Measurements from ENCODE around the gene IMMP2L.

The IMMP2L gene

DNA sequence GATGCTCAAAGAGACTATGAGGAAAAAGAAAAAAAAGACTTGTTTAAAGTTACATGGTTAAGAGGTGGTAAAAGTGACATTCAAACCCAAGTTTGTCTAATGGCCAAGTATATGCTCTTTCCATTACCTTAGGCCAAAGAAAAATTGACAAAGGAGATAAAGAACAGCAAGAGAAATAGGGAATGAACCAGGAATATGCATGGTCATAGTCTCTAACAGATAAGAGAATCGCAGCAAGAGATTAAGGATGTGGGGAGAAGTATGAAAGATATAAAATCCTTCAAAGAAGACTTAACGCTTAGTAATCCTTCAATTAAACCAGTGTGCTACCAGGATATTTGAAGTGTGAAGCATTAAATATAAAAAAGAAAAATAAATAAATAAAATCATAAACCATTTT lies 494.6 kb downstream of the IMMP2L start:
- no peaks in the 10 kb centered on the region for H3K27me3 ChIP-seq
- DNase-seq = no peak

GRCh38 chr7:111067251-111067650 lies 495.0 kb downstream of the IMMP2L start:
- Histone ChIP-seq H3K36me3 (no peaks in the 10 kb centered on the region), H3K4me1 (no peaks in the 10 kb centered on the region), H3K4me3 (ENCODE audit: low read depth, low read length) (no peak overlapping the region), H3K27me3 (no peaks in the 10 kb centered on the region), H3K9me3 (no peaks in the 10 kb centered on the region)
- DNase-seq = no peak
- TF ChIP-seq, protein P1, sequence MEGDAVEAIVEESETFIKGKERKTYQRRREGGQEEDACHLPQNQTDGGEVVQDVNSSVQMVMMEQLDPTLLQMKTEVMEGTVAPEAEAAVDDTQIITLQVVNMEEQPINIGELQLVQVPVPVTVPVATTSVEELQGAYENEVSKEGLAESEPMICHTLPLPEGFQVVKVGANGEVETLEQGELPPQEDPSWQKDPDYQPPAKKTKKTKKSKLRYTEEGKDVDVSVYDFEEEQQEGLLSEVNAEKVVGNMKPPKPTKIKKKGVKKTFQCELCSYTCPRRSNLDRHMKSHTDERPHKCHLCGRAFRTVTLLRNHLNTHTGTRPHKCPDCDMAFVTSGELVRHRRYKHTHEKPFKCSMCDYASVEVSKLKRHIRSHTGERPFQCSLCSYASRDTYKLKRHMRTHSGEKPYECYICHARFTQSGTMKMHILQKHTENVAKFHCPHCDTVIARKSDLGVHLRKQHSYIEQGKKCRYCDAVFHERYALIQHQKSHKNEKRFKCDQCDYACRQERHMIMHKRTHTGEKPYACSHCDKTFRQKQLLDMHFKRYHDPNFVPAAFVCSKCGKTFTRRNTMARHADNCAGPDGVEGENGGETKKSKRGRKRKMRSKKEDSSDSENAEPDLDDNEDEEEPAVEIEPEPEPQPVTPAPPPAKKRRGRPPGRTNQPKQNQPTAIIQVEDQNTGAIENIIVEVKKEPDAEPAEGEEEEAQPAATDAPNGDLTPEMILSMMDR (IDR thresholded peaks at IDR 0.05; ENCODE audit: low read depth, low read length) = no peak

More for the DNA sequence above, 494.6 kb downstream of the IMMP2L start:
- TF ChIP-seq, protein P1 (IDR thresholded peaks at IDR 0.05; ENCODE audit: low read depth, low read length) = no peak
- Histone ChIP-seq H3K36me3 (no peaks in the 10 kb centered on the region), H3K4me1 (no peaks in the 10 kb centered on the region), H3K4me3 (ENCODE audit: low read depth, low read length) (no peak overlapping the region), H3K9me3 (no peaks in the 10 kb centered on the region)

DNA sequence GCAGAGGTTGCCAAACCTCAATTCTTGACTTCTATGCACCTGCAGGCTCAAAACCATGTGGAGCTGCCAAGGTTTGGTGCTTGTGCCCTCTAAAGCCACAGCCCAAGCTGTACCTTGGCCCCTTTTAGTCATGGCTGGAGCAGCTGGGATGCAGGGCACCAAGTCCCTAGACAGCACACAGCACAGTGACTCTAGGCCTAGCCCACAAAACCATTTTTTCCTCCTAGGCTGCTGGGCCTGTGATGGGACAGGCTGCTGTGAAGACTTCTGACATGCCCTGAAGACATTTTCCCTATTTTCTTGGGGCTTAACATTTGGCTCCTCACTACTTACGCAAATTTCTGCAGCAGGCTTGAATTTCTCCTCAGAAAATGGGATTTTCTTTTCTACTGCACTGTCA lies 499.1 kb downstream of the IMMP2L start:
- no peak for DNase-seq
- Histone ChIP-seq H3K9me3 (no peaks in the 10 kb centered on the region), H3K4me3 (ENCODE audit: low read depth, low read length) (no peak overlapping the region), H3K36me3 (no peaks in the 10 kb centered on the region), H3K4me1 (no peaks in the 10 kb centered on the region), H3K27me3 (no peaks in the 10 kb centered on the region)
- TF ChIP-seq, protein P1 (IDR thresholded peaks at IDR 0.05; ENCODE audit: low read depth, low read length) = no peak

DNA sequence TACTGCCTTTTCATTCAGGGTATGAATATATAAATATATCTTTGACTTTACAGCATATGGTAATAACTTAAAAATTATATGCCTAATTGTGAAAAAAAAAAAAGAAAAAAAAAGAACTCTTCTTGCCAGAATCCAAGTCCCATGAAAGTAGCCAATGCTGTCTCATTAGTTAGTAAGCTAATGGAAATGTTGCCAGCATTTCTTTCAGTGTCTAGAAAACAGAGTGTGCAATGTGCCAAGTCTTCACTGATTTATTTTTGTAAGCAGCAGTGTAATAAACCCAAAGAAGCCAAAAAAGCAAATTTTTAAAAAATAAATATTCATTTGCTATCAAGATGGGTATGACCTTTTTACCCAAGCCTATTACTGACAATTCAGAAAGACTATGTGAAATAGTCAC lies 502.5 kb downstream of the IMMP2L start:
- no peaks in the 10 kb centered on the region for H3K4me1 ChIP-seq
- no peaks in the 10 kb centered on the region for H3K27me3 ChIP-seq
- DNase-seq = no peak
- no peaks in the 10 kb centered on the region for H3K9me3 ChIP-seq
- TF ChIP-seq, protein P1 (IDR thresholded peaks at IDR 0.05; ENCODE audit: low read depth, low read length) = no peak
- H3K4me3 ChIP-seq (ENCODE audit: low read depth, low read length) = no peak overlapping the region
- no peaks in the 10 kb centered on the region for H3K36me3 ChIP-seq

DNA sequence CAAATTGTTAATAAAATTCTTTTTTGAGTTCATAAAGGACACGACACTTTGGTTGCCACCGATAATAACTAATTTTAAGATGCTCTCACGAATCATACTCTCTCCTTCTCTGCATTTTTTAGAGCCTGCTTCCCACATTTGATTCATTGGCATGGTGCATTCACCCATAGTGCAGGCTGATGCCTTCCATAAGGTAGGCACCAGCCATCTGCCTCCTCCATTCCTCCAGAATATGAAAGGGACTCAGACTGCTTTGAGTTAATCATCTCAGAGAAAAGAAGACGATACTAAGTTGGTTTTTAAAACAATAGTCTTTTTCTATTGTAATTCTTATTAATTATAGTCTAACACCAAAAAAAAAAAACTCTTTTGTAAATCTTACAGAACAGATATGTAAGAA lies 505.2 kb downstream of the IMMP2L start:
- Histone ChIP-seq H3K36me3 (no peaks in the 10 kb centered on the region), H3K9me3 (no peaks in the 10 kb centered on the region), H3K4me3 (ENCODE audit: low read depth, low read length) (no peak overlapping the region), H3K27me3 (no peaks in the 10 kb centered on the region), H3K4me1 (peaks cover 2% of the 10 kb centered on the region; the same call in 1 of the 2 replicates)
- DNase-seq = no peak
- TF ChIP-seq, protein P1 (IDR thresholded peaks at IDR 0.05; ENCODE audit: low read depth, low read length) = no peak

DNA sequence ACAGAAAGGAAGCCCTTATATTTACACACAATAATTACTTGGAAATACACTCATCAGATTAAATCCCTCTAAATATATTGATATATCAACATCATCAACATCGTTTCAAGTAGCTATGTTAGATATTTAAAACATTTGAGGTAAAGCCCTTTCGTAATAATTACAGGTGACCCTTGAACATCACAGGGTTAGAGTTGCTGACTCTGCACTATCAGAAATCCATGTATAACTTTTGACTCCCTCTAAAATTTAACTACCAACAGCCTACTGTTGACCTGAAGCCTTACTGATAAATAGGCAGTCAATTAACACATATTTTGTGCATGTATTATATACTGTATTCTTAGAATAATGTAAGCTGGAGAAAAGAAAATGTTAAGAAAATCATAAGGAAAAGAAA lies 505.9 kb downstream of the IMMP2L start:
- Histone ChIP-seq H3K4me1 (peaks cover 2% of the 10 kb centered on the region; the same call in 1 of the 2 replicates), H3K27me3 (no peaks in the 10 kb centered on the region), H3K9me3 (no peaks in the 10 kb centered on the region), H3K4me3 (ENCODE audit: low read depth, low read length) (no peak overlapping the region), H3K36me3 (no peaks in the 10 kb centered on the region)
- DNase-seq = no peak
- TF ChIP-seq, protein P1 (IDR thresholded peaks at IDR 0.05; ENCODE audit: low read depth, low read length) = no peak

All from BE2C (cell line).